SK-N-SH treated with all-trans-retinoic acid at 6 μM for 48 hours (cell line): ENCODE results near the gene SGSM1.

Source experiments
- ARNTL ChIP-seq: fragments of 450-650 bp; formaldehyde crosslinking; IDR thresholded peaks from 2 replicates; pipeline ENCODE4 v1.5.0; 2020; ENCODE audit warnings: low read depth, mild to moderate bottlenecking, moderate library complexity, borderline replicate concordance
- BACH2 ChIP-seq: fragments of 250-450 bp; sonication (Bioruptor Pico); IDR thresholded peaks from 2 replicates; pipeline ENCODE4 v1.9.0; 2021; ENCODE audit warnings: mild to moderate bottlenecking, borderline replicate concordance
- CSDC2 ChIP-seq: fragments of 250-450 bp; sonication (Bioruptor Pico); IDR thresholded peaks from 2 replicates; pipeline ENCODE4 v1.5.0; 2020; ENCODE audit warnings: mild to moderate bottlenecking, moderate library complexity
- GLIS3 ChIP-seq: fragments of 250-450 bp; sonication (Bioruptor Pico); IDR thresholded peaks from 2 replicates; pipeline ENCODE4 v1.5.0; 2020; ENCODE audit warnings: mild to moderate bottlenecking, moderate library complexity
- ISL1 ChIP-seq: fragments of 250-450 bp; sonication (Bioruptor Pico); IDR thresholded peaks from 2 replicates; pipeline ENCODE4 v2.1.2; 2022; ENCODE audit warnings: mild to moderate bottlenecking, moderate library complexity
- OSR1 ChIP-seq: fragments of 250-450 bp; sonication (Bioruptor Pico); IDR thresholded peaks from 2 replicates; pipeline ENCODE4 v1.8.0; 2022; ENCODE audit warnings: moderate library complexity, mild to moderate bottlenecking, inconsistent platforms
- PATZ1 ChIP-seq: fragments of 250-450 bp; sonication (Bioruptor Pico); IDR thresholded peaks from 2 replicates; pipeline ENCODE4 v1.8.0; 2020; ENCODE audit warnings: mild to moderate bottlenecking, moderate library complexity, borderline replicate concordance
- RARB ChIP-seq: fragments of 250-450 bp; sonication (Bioruptor Pico); IDR thresholded peaks from 2 replicates; pipeline ENCODE4 v1.8.0; 2021; ENCODE audit warnings: mild to moderate bottlenecking, moderate library complexity
- SNAI2 ChIP-seq: fragments of 250-450 bp; sonication (Bioruptor Pico); IDR thresholded peaks from 2 replicates; pipeline ENCODE4 v1.5.0; 2020; ENCODE audit warnings: mild to moderate bottlenecking, moderate library complexity
- ZC3H10 ChIP-seq: fragments of 250-450 bp; sonication (Bioruptor Pico); IDR thresholded peaks from 2 replicates; pipeline ENCODE4 v1.5.1; 2021; ENCODE audit warnings: mild to moderate bottlenecking, moderate library complexity
- ZFP30 ChIP-seq: fragments of 450-650 bp; formaldehyde crosslinking; IDR thresholded peaks from 2 replicates; pipeline ENCODE4 v1.5.0; 2022; ENCODE audit warnings: mild to moderate bottlenecking, moderate library complexity
- ZNF8 ChIP-seq: fragments of 450-650 bp; formaldehyde crosslinking; IDR thresholded peaks from 2 replicates; pipeline ENCODE4 v1.5.0; 2020; ENCODE audit warnings: mild to moderate bottlenecking, moderate library complexity
- TF ChIP-seq, protein P1 (sequence below): fragments of 250-450 bp; sonication (Bioruptor Pico); IDR thresholded peaks from 2 replicates; pipeline ENCODE4 v1.8.0; 2021; ENCODE audit warnings: low read depth, mild to moderate bottlenecking, moderate library complexity, borderline replicate concordance

DNA sequence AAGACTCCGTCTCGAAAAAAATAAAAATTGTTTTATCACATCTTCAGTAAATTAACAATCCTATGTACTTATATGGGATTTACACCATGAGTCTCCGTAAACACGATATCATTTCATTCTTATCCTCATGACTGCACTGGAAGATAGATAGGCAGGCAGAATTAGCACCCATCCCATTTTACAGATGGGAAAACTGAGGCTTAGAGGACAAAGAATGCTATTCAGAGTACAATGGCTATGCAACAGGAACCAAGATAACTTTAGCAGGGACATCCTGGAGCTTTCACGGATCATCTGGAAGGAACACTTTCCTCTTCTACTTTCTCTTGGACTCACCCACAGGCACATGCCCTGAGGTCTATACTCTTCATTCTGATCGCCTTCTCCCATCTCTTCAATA is 14.6 kb upstream of the SGSM1 start:
- TF ChIP-seq GLIS3 (CRISPR knock-in tag) (no peak), ISL1 (CRISPR knock-in tag) (no peak), ZFP30 (CRISPR knock-in tag) (no peak), PATZ1 (CRISPR knock-in tag) (no peak), BACH2 (no peak), ARNTL (no peak), OSR1 (CRISPR knock-in tag) (no peak), ZC3H10 (no peak), SNAI2 (no peak), RARB (no peak), ZNF8 (CRISPR knock-in tag) (no peak), CSDC2 (CRISPR knock-in tag) (no peak)
- TF ChIP-seq, protein P1, sequence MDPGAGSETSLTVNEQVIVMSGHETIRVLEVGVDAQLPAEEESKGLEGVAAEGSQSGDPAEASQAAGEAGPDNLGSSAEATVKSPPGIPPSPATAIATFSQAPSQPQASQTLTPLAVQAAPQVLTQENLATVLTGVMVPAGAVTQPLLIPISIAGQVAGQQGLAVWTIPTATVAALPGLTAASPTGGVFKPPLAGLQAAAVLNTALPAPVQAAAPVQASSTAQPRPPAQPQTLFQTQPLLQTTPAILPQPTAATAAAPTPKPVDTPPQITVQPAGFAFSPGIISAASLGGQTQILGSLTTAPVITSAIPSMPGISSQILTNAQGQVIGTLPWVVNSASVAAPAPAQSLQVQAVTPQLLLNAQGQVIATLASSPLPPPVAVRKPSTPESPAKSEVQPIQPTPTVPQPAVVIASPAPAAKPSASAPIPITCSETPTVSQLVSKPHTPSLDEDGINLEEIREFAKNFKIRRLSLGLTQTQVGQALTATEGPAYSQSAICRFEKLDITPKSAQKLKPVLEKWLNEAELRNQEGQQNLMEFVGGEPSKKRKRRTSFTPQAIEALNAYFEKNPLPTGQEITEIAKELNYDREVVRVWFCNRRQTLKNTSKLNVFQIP (CRISPR knock-in tag) = no peak
